Suprapubic skin (tissue), 4 donors: ENCODE measurements around the gene ZNRF3.

Source experiments
- POLR2A ChIP-seq, 2 donors: fragments of 450-650 bp; IDR thresholded peaks; one replicate each; pipeline ENCODE4 v1.6.1; 2017; ENCODE audit warnings: antibody characterized with exemption in 2 of 2, mild to moderate bottlenecking in 2 of 2, moderate library complexity in 2 of 2
- POLR2AphosphoS5 ChIP-seq, 3 donors: sonication (generic); formaldehyde crosslinking; IDR thresholded peaks; one replicate each; pipeline ENCODE4 v1.6.1; 2017; ENCODE audit warnings: antibody characterized with exemption in 3 of 3
- TF ChIP-seq, protein P1 (sequence below), 2 donors: fragments of 200-600 bp in 1 of 2; fragments of 450-650 bp in 1 of 2; sonication (generic) in 1 of 2; IDR thresholded peaks; one replicate each; pipeline ENCODE4 v1.5.1; 2016 to 2019; ENCODE audit warnings: antibody characterized with exemption in 2 of 2, mild to moderate bottlenecking in 1 of 2, moderate library complexity in 1 of 2

DNA sequence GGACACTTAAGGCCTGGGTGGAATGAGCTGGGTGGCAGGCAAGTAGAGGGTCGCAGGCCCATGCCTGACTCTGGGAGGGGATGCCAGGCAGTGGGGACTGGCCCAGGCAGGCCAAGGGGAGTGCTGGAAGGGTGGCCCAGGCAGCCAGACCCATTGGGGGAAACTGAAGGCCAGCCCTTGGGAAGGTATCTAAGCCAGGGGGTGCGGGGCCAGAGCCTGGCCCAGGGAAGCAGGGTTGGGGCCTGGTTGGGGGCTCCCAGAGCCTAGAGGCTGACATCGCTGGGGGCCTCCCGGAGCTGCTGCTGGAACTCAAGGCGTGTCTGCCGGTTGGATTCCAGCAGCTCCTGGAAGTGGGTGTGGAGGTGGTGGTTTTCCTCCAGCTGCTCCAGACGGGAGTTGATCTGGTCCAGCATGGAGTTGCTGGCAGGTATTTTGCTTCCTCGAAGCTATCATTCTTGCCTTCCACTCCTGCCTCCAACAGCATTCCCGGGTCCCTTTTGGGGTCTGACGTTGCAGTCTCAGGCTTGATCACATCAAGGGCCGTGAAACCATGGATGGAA lies 47.7 kb upstream of the ZNRF3 start:
- TF ChIP-seq, protein P1, sequence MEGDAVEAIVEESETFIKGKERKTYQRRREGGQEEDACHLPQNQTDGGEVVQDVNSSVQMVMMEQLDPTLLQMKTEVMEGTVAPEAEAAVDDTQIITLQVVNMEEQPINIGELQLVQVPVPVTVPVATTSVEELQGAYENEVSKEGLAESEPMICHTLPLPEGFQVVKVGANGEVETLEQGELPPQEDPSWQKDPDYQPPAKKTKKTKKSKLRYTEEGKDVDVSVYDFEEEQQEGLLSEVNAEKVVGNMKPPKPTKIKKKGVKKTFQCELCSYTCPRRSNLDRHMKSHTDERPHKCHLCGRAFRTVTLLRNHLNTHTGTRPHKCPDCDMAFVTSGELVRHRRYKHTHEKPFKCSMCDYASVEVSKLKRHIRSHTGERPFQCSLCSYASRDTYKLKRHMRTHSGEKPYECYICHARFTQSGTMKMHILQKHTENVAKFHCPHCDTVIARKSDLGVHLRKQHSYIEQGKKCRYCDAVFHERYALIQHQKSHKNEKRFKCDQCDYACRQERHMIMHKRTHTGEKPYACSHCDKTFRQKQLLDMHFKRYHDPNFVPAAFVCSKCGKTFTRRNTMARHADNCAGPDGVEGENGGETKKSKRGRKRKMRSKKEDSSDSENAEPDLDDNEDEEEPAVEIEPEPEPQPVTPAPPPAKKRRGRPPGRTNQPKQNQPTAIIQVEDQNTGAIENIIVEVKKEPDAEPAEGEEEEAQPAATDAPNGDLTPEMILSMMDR (IDR thresholded peaks at IDR 0.05) = no peak
- TF ChIP-seq POLR2A (IDR thresholded peaks at IDR 0.05) (no peak), POLR2AphosphoS5 (IDR thresholded peaks at IDR 0.05) (no peak)
